Skeletal muscle satellite cell (primary cell): Measurements from ENCODE around the gene KCTD10.

Experiments
- H3K27me3 ChIP-seq: 2 replicates; pipeline ENCODE4 v1.7.0; 2013; ENCODE audit warnings: low read length; ENCODE audit not compliant: control insufficient read depth, insufficient read depth
- H3K36me3 ChIP-seq: 2 replicates; pipeline ENCODE4 v1.7.0; 2013; ENCODE audit warnings: mild to moderate bottlenecking, control low read depth, low read length; ENCODE audit not compliant: insufficient read depth
- H3K4me1 ChIP-seq: 2 replicates; pipeline ENCODE4 v1.7.0; 2013; ENCODE audit warnings: low read length; ENCODE audit not compliant: control insufficient read depth, insufficient read depth
- H3K4me2 ChIP-seq: 2 replicates; pipeline ENCODE4 v1.7.0; 2013; ENCODE audit warnings: mild to moderate bottlenecking, low read length
- H3K4me3 ChIP-seq: 2 replicates; pipeline ENCODE4 v1.7.0; 2013; ENCODE audit warnings: low read length
- H3K9ac ChIP-seq: 2 replicates; pipeline ENCODE4 v1.7.0; 2013; ENCODE audit warnings: mild to moderate bottlenecking, low read depth, low read length, moderate library complexity
- H3K9me3 ChIP-seq: replicated peaks from 2 replicates; pipeline ENCODE4 v1.7.0; 2013; ENCODE audit warnings: mild to moderate bottlenecking, control low read depth, low read length

The KCTD10 gene

DNA sequence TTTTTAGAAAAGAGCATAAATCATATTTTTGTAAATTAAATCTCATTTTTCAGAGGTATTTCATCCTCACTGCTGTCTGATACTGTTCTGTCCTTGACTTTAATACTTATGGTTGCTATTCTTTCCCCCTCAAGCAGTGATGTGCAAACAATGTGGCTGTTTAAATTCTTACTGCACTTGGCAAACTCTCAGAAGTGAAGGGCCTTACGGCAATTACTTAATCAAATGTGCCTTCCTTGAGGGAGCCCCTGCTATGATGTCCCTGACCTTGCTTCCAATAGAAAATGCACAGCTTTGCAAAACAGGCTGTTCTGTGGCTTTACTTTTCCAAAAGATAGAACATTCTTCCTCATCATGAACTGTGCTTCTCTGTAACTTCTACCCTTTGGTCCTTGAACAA lies 35.5 kb upstream of the KCTD10 start:
- Histone ChIP-seq H3K9ac (no peak overlapping the region), H3K4me1 (no peaks in the 10 kb centered on the region), H3K4me3 (no peak overlapping the region), H3K9me3 (no peaks in the 10 kb centered on the region), H3K27me3 (no peaks in the 10 kb centered on the region), H3K36me3 (peaks cover 79% of the 10 kb centered on the region), H3K4me2 (no peak overlapping the region)

DNA sequence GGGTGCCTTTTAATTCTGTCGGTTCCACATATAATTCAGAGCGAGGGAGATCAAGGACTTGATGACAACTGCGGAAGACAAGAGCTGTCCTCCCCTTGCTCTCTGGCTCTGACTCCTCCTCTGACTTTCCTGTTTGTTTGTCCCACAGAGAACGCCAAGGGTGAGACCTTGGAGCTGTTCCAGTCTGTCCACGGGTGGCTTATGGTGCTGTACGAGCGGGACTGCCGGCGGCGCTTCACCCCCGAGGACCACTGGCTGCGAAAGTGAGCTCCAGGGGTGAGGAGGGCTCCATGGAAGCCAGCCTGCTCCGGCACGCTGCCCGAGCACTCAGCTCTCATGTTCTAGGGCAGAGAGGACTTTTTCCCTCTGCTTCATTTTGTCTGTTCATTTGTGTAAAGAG lies 33.1 kb upstream of the KCTD10 start:
- no peak overlapping the region for H3K9ac ChIP-seq
- no peak overlapping the region for H3K4me2 ChIP-seq
- H3K27me3 ChIP-seq: no peaks in the 10 kb centered on the region
- no peaks in the 10 kb centered on the region for H3K9me3 ChIP-seq
- no peak overlapping the region for H3K4me3 ChIP-seq
- peaks cover 79% of the 10 kb centered on the region for H3K36me3 ChIP-seq
- no peaks in the 10 kb centered on the region for H3K4me1 ChIP-seq

DNA sequence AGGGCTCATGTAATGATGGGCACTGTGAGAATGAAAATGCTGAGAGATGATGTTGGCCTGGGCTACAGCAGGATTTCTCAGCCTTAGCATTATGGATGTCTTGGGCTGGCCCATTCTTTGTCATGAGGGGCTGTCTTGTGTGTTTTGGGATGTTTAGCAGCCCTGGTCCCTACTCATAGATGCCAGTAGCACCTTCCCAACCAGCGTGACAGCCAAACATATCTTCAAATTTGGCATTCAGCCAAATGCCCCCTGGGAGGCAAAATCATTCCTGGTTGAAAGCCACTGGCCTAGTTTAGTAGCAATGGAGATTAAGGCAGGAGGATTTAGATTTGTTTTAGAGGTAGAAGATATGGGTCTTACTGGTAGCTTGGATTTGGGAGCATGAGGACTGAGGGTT lies 27.0 kb upstream of the KCTD10 start:
- no peak overlapping the region for H3K9ac ChIP-seq
- peaks cover 79% of the 10 kb centered on the region for H3K36me3 ChIP-seq
- H3K4me2 ChIP-seq: no peak overlapping the region
- H3K9me3 ChIP-seq: no peaks in the 10 kb centered on the region
- no peak overlapping the region for H3K4me3 ChIP-seq
- no peaks in the 10 kb centered on the region for H3K27me3 ChIP-seq
- H3K4me1 ChIP-seq: no peaks in the 10 kb centered on the region

DNA sequence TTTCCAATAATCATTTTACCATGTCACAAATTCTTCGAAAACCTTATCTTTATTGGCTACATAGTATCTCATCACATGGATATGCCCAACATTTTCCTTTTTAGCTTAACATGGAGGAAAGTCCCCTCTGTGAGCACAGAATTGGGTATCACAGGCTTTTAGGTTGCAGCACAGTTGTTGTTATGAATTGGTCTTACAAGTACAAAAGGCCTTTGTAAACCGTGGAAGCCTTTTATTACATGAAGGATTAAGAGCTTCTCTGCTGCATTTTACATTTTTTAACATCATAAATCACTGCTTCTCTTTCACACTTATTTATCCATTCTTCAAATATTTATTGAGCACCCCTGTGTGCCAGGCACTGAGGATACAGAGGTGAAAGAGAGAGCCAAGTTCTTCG lies 26.5 kb upstream of the KCTD10 start:
- Histone ChIP-seq H3K4me3 (no peak overlapping the region), H3K36me3 (peaks cover 81% of the 10 kb centered on the region), H3K9ac (no peak overlapping the region), H3K4me2 (no peak overlapping the region), H3K9me3 (no peaks in the 10 kb centered on the region), H3K27me3 (no peaks in the 10 kb centered on the region), H3K4me1 (no peaks in the 10 kb centered on the region)

DNA sequence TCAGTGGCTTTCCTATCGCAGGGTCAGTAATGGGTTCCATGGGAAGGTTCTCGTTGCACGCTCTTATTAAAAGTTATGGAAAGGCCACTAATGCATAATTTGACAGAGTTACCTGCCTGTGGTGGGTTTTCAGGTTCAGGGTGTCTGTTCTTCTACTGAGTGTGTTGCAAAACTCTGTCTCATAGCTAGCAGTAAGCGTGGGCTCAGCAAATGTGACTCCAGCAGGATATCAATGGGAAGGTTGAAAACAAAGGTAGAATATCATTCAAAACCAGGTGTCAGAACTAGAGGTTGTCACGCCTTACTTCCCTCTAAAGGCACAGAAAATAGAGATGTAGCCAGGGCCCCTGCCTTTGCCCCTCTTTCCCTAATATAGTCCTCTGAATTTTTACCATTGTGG lies 25.2 kb upstream of the KCTD10 start:
- no peak overlapping the region for H3K9ac ChIP-seq
- H3K4me3 ChIP-seq: no peak overlapping the region
- H3K9me3 ChIP-seq: no peaks in the 10 kb centered on the region
- H3K4me2 ChIP-seq: no peak overlapping the region
- H3K27me3 ChIP-seq: no peaks in the 10 kb centered on the region
- peaks cover 83% of the 10 kb centered on the region for H3K36me3 ChIP-seq
- H3K4me1 ChIP-seq: no peaks in the 10 kb centered on the region

DNA sequence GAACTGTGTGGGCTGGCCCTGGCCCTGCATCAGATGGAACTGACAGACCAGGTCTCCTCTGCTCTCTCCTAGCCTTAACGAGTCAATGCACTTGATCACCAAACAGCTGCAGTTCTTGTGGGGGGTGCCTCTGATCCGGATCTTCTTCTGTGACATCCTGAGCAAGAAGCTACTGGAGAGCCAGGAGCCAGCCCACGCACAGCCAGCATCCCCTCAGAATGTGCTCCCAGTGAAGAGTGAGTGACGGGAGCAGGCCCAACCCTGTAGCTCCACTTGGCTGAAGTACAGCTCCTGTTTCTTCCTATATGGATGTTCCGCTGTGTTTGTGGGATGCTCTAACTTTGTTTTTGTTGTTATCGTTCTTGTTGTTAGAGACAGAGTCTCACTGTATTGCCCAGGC lies 24.2 kb upstream of the KCTD10 start:
- H3K4me3 ChIP-seq: no peak overlapping the region
- no peaks in the 10 kb centered on the region for H3K27me3 ChIP-seq
- no peak overlapping the region for H3K4me2 ChIP-seq
- H3K4me1 ChIP-seq: no peaks in the 10 kb centered on the region
- peaks cover 75% of the 10 kb centered on the region for H3K36me3 ChIP-seq
- H3K9ac ChIP-seq: no peak overlapping the region
- no peaks in the 10 kb centered on the region for H3K9me3 ChIP-seq

DNA sequence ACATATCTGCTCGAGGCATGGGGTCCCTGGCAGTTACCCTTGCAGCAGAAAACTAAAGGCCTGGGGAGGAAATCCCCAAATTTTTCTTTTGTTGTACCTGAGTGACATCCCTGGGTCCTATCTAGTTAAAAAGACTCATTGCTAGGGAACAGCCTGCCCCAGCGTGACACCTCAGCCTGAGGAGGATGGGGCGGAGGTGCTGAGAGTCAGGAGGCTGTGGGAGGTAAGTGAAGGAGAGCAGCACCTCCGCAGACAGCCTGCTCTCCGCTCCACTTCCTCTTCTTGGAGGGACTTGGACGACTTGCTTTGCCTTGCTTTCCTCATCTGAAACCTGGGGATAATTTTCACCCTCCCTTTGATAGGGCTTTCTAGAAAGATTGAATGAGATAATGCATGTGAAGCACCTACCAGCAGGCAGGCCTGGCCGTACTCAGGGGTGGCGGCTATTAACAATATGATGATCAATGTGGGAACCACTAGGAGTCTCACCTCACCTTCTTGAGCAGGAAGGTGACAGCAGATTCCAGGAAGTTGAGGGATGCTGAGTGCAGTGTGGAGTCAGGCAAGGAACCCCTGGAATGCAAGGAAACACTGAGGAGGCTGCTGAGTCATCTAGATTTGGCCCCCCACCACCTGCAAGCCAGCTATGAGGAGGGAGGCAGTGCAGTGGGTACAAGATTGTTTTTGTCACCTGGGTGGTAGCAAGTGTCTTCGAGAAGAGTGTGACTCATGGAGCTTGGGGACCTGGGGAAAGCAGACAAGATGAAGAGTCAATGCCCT lies 23.5 kb upstream of the KCTD10 start:
- Histone ChIP-seq H3K9ac (no peak overlapping the region), H3K27me3 (no peaks in the 10 kb centered on the region), H3K4me1 (no peaks in the 10 kb centered on the region), H3K4me2 (no peak overlapping the region), H3K36me3 (peaks cover 70% of the 10 kb centered on the region), H3K4me3 (no peak overlapping the region), H3K9me3 (no peaks in the 10 kb centered on the region)

DNA sequence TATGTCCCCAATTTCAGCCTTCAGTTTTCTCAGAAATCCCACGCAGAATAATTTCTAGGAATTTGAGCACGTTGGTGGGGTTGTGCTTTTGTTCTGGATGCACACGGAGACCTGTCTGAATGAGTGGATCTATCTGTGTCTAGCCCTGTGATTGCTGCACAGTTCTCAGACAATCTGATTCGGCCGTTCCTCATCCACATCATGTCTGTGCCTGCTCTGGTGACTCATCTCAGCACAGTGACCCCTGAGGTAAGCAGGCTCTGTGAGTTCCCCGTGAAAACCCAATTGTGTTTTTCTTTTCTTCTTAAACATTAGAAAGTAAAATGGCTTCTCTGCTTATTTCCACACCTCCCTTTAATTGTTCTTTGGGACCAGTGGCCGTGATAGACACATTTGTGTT lies 20.6 kb upstream of the KCTD10 start:
- no peak overlapping the region for H3K4me2 ChIP-seq
- H3K9ac ChIP-seq: no peak overlapping the region
- no peak overlapping the region for H3K4me3 ChIP-seq
- H3K9me3 ChIP-seq: no peaks in the 10 kb centered on the region
- no peaks in the 10 kb centered on the region for H3K27me3 ChIP-seq
- peaks cover 67% of the 10 kb centered on the region for H3K36me3 ChIP-seq
- H3K4me1 ChIP-seq: no peaks in the 10 kb centered on the region

DNA sequence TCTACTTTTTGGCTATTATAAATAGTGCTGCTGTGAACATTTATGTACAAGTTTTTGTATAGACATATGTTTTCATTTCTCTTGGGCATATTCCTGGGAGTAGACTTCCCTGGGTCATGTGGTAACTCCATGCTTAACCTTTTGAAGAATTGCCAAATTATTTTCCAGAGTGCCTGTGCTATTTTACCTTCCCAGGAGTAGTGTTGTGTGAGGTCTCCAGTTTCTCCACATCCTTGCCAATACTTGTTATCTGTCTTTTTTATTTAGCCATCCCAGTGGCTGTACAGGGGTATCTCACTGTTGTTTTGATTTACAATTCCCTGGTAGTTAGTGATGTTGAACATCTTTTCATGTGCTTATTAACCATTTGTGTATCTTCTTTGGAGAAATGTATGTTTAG lies 19.2 kb upstream of the KCTD10 start:
- Histone ChIP-seq H3K9ac (no peak overlapping the region), H3K4me3 (no peak overlapping the region), H3K36me3 (peaks cover 67% of the 10 kb centered on the region), H3K4me1 (no peaks in the 10 kb centered on the region), H3K9me3 (no peaks in the 10 kb centered on the region), H3K27me3 (no peaks in the 10 kb centered on the region), H3K4me2 (no peak overlapping the region)

DNA sequence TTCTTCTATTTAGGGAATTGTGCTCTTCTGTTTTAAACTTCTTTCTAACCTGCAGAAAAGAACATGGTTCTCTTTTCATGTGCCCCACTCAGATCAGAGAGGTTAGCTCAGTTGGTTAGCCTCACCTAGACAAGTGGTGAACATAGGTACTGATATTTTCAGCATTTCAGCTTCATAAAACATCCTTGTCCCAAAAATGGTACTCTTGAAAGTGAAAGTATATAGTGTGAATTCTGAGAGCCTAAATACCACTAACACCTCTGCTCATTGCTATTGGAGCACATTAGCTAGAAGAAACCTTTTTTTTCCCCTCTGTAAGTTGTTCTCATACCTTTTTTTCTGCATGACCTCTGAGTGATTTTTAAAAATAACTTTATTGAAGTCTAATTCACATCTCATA lies 17.9 kb upstream of the KCTD10 start:
- Histone ChIP-seq H3K27me3 (no peaks in the 10 kb centered on the region), H3K4me1 (no peaks in the 10 kb centered on the region), H3K36me3 (peaks cover 66% of the 10 kb centered on the region), H3K4me3 (no peak overlapping the region), H3K9ac (no peak overlapping the region), H3K9me3 (no peaks in the 10 kb centered on the region), H3K4me2 (no peak overlapping the region)

DNA sequence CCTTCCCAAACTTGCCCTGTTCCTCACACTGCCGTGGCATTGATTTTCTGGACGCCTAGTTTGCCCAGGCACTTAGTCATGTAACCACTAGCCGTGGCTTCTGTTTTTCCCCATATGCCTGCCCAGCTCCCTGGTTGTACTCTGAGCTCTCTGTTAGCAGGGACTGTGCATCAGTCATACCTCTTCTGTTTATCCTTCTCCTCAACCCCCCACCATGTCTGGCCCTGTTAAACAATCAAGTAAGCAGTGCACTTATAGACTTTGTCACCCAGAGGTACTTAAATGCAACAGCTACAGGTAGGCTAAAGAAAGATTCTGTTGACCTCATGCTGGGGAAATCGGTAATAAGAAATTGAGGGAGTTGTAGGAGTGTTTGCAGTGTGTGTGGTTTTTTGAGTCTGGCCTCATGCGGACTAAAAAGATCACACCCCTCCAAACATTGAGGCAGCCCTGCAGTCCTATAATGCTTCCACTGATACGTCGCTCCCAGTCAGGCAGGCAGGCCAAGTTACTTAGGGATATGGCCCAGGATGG lies 17.3 kb upstream of the KCTD10 start:
- peaks cover 66% of the 10 kb centered on the region for H3K36me3 ChIP-seq

DNA sequence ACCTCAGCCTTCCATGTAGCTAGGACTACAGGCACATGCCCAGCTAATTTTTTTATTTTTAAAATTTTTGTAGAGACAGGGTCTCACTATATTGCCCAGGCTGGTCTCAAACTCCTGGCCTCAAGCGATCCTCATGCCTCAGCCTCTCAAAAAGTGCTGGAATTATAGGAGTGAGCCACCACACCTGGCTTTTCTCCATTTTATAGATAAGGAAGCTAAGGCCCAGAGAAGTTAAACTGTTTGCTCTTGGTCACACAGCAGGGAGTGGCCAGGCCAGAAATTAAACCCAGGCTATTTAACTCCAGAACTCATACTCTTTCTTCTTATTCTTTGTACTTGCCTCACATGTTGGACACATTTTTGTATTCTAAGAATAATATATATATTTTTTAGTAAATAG lies 16.8 kb upstream of the KCTD10 start:
- H3K4me2 ChIP-seq: no peak overlapping the region
- H3K4me3 ChIP-seq: no peak overlapping the region
- H3K9me3 ChIP-seq: no peaks in the 10 kb centered on the region
- H3K4me1 ChIP-seq: no peaks in the 10 kb centered on the region
- H3K36me3 ChIP-seq: peaks cover 67% of the 10 kb centered on the region
- H3K27me3 ChIP-seq: no peaks in the 10 kb centered on the region
- H3K9ac ChIP-seq: no peak overlapping the region

More for the DNA sequence above, 17.3 kb upstream of the KCTD10 start:
- Histone ChIP-seq H3K4me3 (no peak overlapping the region), H3K9me3 (no peaks in the 10 kb centered on the region), H3K4me1 (no peaks in the 10 kb centered on the region), H3K27me3 (no peaks in the 10 kb centered on the region), H3K9ac (no peak overlapping the region), H3K4me2 (no peak overlapping the region)
